Neutrophil (primary cell): Measurements from ENCODE around the gene PCGF3.

Experiments
- H3K27ac ChIP-seq: fragments of 200-600 bp; sonication (generic); 2 replicates; pipeline ENCODE4 v1.5.1; 2016; ENCODE audit warnings: mild to moderate bottlenecking, moderate library complexity
- H3K27me3 ChIP-seq: fragments of 200-600 bp; sonication (generic); 2 replicates; pipeline ENCODE4 v1.6.0; 2016; ENCODE audit warnings: mild to moderate bottlenecking
- H3K36me3 ChIP-seq: fragments of 200-600 bp; sonication (generic); 2 replicates; pipeline ENCODE4 v1.5.1; 2017
- H3K4me1 ChIP-seq, 2 experiments: fragments of 200-600 bp in 1 of 2; sonication (generic) in 1 of 2; 1 replicate in 1 of 2; 2 replicates in 1 of 2; pipeline versions ENCODE4 v1.5.1 to v1.6.1; 2013 to 2016; ENCODE audit warnings: low read depth in 1 of 2, low read length in 1 of 2, mild to moderate bottlenecking in 1 of 2, moderate library complexity in 1 of 2; ENCODE audit not compliant: control insufficient read depth in 1 of 2, insufficient read depth in 1 of 2
- H3K4me3 ChIP-seq, 2 experiments: fragments of 200-600 bp in 1 of 2; sonication (generic) in 1 of 2; 1 replicate in 1 of 2; 2 replicates in 1 of 2; pipeline ENCODE4 v1.5.1; 2013 to 2016; ENCODE audit warnings: low read depth in 1 of 2, low read length in 1 of 2, mild to moderate bottlenecking in 1 of 2, moderate library complexity in 1 of 2
- H3K9me3 ChIP-seq: fragments of 200-600 bp; sonication (generic); 2 replicates; pipeline ENCODE4 v1.5.1; 2016
- CTCF ChIP-seq: fragments of 200-600 bp; sonication (generic); IDR thresholded peaks from 2 replicates; pipeline ENCODE4 v1.5.1; 2016; ENCODE audit warnings: antibody characterized with exemption

The PCGF3 gene

GRCh38 chr4:663046-663437 is 42.6 kb upstream of the PCGF3 start:
- peaks cover 4 to 10% of the 10 kb centered on the region in 2 experiments for H3K4me1 ChIP-seq
- peak overlapping the region; percentile 73 to 75 for H3K4me3 ChIP-seq
- no peaks in the 10 kb centered on the region for H3K27me3 ChIP-seq
- no peaks in the 10 kb centered on the region for H3K36me3 ChIP-seq
- no peak for TF ChIP-seq CTCF
- H3K27ac ChIP-seq: no peak overlapping the region
- H3K9me3 ChIP-seq: no peaks in the 10 kb centered on the region

GRCh38 chr4:663438-664428 is 41.9 kb upstream of the PCGF3 start:
- peaks cover 4 to 10% of the 10 kb centered on the region in 2 experiments for H3K4me1 ChIP-seq
- no peak for TF ChIP-seq CTCF
- no peaks in the 10 kb centered on the region for H3K36me3 ChIP-seq
- H3K4me3 ChIP-seq: peak overlapping the region; percentile 73 to 75
- no peaks in the 10 kb centered on the region for H3K9me3 ChIP-seq
- peak overlapping the region; percentile 37 for H3K27ac ChIP-seq
- H3K27me3 ChIP-seq: no peaks in the 10 kb centered on the region

- no peaks in the 10 kb centered on the region for H3K36me3 ChIP-seq
- H3K4me3 ChIP-seq: no peak overlapping the region
- H3K27me3 ChIP-seq: no peaks in the 10 kb centered on the region
- H3K4me1 ChIP-seq: peaks cover 4 to 10% of the 10 kb centered on the region in 2 experiments
- TF ChIP-seq CTCF: no peak
- H3K27ac ChIP-seq: no peak overlapping the region
- H3K9me3 ChIP-seq: no peaks in the 10 kb centered on the region
Measured at GRCh38 chr4:664713-665231, 40.9 kb upstream of the PCGF3 start.

GRCh38 chr4:665381-665750 is 40.3 kb upstream of the PCGF3 start:
- peaks cover under 1% of the 10 kb centered on the region for H3K36me3 ChIP-seq

More at GRCh38 chr4:665381-665750, 40.3 kb upstream of the PCGF3 start:
- Histone ChIP-seq H3K27ac (no peak overlapping the region), H3K4me1 (peaks cover 4 to 10% of the 10 kb centered on the region in 2 experiments), H3K27me3 (no peaks in the 10 kb centered on the region), H3K4me3 (no peak overlapping the region), H3K9me3 (no peaks in the 10 kb centered on the region)
- no peak for TF ChIP-seq CTCF
